Left renal cortex interstitium (tissue), 4 donors: ENCODE data around the gene CDKAL1. TPM values are rescaled to one million over a fixed set of nuclear protein-coding genes. Genes with fewer than 3 reads are reported as not detected.
"Not testable (repeated sequence)": the region's sequence is repeated elsewhere in the genome, so short reads cannot be mapped to it uniquely, and the experiment has no call there.

Source experiments
- DNase-seq, 4 donors: peaks; one replicate each; pipeline ENCODE4 v3.0.0-alpha.2; 2013; ENCODE audit warnings: low read depth in 4 of 4, low spot score in 2 of 4, missing footprints in 1 of 4
- polyA plus RNA-seq, 4 donors: library from polyadenylated mRNA; unstranded; fragments of 120-200 nt; gene quantifications; one replicate each; pipeline ENCODE4 v1.2.1, GENCODE V29; 2013; ENCODE audit not compliant: insufficient read length in 4 of 4

The CDKAL1 gene
- polyA plus RNA-seq, 4 donors, result 16.3 to 20.5 (median 19.4) TPM

- DNase-seq, result no peak
Measured at GRCh38 chr6:20589266-20589665, 55.0 kb downstream of the CDKAL1 start.

DNA sequence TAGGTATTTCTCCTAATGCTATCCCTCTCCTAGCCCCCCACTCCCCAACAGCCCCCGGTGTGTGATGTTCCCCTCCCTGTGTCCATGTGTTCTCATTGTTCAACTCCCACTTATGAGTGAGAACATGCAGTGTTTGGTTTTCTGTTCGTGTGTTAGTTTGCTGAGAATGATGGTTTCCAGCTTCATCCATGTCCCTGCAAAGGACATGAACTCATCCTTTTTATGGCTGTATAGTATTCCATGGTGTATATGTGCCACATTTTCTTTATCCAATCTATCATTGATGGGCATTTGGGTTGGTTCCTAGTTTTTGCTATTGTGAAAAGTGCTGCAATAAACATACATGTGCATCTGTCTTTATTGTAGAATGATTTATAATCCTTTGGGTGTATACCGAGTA lies 56.2 kb downstream of the CDKAL1 start:
- not testable (repeated sequence) for DNase-seq

DNA sequence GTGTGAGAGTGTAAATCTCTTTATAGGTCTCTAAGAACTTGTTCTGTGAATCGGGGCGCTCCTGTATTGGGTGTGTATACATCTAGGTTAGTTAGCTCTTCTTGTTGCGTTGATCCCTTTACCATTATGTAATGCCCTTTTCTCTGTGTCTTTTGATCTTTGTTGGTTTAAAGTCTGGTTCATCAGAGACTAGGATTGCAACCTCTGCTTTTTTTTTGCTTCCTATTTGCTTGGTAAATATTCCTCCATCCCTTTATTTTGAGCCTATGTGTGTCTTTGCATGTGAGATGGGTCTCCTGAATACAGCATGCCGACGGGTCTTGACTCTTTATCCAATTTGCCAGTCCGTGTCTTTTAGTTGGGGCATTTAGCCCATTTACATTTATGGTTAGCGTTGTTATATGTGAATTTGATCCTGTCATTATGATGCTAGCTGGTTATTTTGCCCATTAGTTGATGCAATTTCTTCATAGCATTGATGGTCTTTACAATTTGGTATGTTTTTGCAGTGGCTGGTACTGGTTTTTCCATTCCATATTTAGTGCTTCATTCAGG lies 60.1 kb downstream of the CDKAL1 start:
- DNase-seq, result not testable (repeated sequence)

DNA sequence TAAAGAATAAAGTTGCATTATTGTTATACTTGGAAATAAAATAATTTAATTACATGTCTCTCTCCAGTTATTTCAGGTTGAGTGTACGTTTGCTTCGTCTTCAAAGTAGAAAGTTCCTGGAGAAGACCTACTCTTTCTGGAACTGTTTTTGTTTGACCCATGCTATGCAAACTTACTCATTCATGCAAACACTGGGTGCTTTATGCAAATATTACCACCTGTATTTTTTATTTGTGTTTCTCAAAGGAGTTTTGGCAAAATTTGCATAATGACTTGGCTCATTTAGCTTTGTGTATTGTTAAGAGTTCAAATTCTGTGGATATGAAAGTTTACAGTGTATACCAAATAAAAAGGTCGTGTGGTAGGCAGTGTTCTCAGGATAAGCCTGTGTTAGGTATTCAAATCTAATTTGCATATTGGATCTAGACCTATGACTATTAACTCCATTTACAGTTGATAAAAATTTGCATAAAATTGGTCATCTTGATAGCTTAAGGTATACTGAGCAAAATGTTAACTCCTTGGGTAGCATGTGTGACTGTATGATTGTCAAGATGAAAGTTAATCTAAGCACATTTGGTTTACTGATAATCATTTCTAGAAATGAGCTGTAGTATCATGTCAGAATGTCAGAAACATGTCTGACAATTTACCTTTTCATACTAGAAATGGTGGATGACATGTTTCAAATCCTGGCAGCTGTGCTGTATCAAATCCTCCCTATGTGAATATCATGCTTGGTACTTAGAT lies 65.2 kb downstream of the CDKAL1 start:
- no peak for DNase-seq

DNA sequence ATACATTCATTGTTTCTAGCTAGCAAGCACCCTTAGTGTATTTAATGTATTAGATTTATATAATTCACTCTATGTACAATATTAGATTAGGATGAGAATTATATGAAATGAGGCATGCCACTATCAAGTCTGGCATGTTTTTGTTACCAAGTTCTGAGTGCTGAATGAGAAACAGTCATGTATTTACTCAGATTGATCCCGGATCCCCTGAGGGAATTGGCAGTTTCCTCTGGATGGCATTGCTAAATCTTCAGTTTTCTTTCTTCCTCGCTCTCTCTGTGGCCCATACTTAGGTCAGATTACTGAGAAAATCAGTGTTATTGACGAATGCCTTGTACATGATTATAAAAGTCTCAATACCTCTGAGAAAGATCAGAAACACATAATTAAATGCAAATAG lies 66.6 kb downstream of the CDKAL1 start:
- no peak for DNase-seq

DNA sequence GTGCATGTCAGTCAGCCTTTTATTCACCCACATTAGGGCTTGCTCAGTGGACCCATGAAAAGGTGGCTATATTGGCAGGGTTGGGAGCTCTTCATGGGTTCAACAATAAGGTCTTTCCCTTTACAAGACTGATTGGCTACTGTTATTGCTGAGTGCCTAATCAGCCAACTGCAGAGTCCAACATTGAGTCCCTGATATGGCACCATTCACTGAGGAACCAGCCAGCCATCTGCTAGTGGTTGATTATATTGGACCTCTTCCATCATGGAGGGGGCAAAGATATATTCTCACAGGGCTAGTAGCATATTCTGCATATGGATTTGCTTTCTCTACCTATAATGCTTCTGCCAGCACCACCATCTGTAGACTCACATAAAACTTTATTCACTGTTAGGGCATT lies 69.9 kb downstream of the CDKAL1 start:
- DNase-seq, result no peak

DNA sequence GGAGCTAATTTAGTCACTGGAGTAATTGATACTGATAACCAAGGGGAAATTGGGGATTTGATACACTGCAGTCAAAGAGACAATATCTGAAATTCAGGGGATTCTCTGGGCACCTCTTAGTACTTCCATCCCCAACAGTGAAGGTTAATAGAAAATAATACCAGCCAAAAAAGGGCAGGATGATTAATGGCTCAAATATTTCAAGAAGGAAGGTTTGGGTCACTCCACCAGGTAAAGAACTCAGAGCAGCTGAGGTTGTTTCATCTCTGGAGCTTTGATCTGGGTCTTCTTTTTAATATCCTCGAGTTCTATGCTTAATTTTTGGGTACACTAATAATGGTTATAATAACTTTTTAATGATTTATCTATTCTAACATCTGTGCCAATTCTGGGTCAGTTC lies 70.8 kb downstream of the CDKAL1 start:
- DNase-seq, result no peak

- no peak for DNase-seq
Measured at GRCh38 chr6:20605581-20605980, 71.3 kb downstream of the CDKAL1 start.

DNA sequence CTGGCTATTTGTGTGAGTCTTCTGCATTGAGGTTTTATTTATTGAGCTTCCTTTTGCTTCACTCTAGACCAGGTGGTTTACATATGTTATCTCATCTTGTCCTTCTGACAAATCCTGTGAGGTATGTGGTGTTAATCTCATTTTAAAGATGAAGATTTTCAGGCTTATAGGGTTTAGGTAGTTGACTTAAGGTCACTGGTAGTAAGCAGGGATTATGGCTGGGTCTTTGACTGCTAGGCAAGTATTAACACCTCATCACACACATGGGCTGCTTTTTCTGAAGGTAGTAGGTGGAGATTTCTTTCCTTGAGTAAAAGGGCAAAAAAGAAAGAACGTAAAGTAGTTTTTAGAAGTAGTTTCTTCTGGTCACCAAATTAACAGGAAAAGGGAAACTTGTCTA lies 72.6 kb downstream of the CDKAL1 start:
- no peak for DNase-seq

GRCh38 chr6:20608356-20608755 lies 74.1 kb downstream of the CDKAL1 start:
- DNase-seq, result no peak

- no peak for DNase-seq
Measured at GRCh38 chr6:20608905-20609304, 74.6 kb downstream of the CDKAL1 start.

- DNase-seq, result not testable (repeated sequence)
Measured at GRCh38 chr6:20609924-20610323, 75.7 kb downstream of the CDKAL1 start.

DNA sequence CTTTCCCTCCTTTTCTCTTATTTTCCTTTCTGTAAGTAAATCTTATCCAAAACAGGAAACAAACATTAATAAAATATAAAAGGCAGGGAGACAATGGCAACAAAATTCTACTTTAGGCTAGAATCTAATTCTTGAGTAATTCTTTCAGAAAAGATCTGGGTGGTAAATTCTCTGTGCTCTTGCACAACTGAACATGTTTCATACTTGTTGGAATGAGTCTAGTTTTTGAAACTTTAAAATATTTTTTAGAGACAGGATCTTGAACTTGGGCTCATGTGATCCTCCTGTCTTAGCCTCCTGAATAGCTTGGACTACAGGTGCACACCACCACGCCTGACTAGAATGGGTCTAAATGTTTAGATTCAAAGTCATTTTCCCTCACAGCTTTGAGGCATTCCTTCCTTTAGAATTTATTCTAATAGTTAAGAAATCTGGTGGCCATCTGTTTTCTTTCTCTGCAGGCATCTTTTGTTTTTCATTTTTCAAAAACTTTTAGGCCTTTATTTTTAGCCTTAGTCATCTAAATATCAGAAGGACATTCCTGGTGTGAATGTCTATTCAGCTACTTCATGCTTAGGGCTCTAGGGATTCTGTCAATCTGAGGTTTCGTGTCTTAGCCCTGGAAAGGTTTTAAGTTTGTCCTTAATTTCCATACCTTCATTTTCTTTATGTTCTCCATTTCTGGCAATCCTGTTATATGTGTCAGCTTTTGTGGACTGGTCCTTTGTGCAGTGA lies 76.5 kb downstream of the CDKAL1 start:
- DNase-seq, result no peak

DNA sequence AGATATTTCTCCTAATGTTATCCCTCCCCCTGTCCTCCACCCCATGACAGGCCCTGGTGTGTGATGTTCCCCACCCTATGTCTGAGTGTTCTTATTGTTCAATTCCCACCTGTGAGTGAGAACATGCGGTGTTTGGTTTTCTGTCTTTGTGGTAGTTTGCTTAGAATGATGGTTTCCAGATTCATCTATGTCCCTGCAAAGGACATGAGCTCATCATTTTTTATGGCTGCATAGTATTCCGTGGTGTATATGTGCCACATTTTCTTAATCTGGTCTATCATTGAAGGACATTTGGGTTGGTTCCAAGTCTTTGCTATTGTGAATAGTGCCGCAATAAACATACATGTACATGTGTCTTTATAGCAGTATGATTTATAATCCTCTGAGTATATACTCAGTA lies 83.3 kb downstream of the CDKAL1 start:
- not testable (repeated sequence) for DNase-seq

GRCh38 chr6:20620043-20620442 lies 85.8 kb downstream of the CDKAL1 start:
- no peak for DNase-seq

DNA sequence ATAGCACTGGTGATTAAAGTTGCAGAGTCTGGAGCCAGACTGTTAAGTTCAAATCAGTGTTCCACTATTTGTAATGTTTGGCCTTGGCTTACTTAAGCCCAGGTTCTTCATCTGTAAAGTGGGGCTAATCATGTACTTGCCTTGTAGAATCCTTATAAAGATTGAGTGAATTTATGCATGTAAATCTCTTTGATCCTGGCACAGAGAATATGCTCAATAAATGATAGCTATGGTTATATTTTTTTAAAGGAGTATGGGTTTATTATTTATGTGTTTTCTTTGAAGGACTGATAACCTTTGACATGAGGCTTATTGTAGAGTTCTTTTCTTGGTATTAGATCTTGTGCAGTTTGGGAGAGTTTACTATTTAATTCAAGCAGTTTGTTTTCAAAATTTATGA lies 89.5 kb downstream of the CDKAL1 start:
- DNase-seq, result no peak

DNA sequence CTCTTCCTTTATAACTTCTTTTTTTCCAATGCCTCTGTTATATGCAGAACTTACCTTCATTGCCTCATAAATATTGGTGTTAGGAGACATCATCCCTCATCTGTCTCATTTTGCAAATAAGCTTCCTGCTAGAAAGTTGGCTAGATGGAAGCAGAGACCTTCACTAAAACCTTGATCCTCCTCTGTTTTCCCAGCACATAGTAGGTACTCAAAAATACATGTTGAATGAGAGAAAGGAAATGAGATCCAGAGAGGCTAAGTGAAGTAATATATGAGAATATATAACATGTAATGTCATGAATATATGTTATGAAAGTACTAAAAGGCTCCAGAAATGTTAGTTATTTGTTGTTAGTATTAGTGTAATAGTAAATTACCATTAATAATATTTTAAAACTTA lies 91.9 kb downstream of the CDKAL1 start:
- DNase-seq, result no peak

- DNase-seq, result no peak
Measured at GRCh38 chr6:20629509-20629908, 95.3 kb downstream of the CDKAL1 start.

DNA sequence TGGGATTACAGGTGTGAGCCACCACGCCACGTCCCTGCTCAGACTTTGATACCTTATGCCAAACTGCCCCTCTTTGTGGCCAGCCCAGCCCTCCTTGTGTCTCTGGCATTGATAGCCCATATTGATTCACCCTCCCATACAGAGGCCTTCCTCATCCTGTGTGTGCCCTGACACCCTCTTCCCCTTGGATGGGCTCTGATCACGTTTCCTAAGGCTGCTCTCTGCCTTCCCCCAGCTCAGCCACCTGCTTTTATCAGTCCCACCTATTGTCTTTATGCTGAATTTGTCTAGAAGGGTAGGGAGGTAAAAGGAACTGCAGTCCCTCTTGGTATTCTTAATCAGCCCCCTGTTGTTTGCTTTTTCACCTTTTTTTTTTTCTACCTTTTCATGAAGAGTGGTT lies 95.9 kb downstream of the CDKAL1 start:
- no peak for DNase-seq

- no peak for DNase-seq
Measured at GRCh38 chr6:20630617-20631548, 96.6 kb downstream of the CDKAL1 start.

DNA sequence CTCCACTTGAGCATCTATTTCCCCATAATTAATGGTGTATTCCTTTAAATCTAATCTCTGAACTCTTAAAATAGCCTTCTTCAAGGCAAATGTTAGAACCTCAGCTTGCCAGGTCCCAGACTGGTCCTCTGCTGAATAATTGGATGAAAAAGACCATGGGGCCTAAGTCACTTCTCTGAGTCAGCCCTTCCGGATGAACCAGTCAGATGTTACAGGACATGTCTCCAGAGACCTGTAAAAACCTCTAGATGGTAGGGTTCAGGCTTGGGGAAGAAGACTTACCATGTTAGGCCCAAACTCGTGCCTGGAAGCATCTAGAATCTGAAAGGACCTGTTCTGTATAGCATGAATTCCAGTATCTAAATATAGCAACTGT lies 97.3 kb downstream of the CDKAL1 start:
- no peak for DNase-seq
